ENCODE results near the gene YAP1.

DNA sequence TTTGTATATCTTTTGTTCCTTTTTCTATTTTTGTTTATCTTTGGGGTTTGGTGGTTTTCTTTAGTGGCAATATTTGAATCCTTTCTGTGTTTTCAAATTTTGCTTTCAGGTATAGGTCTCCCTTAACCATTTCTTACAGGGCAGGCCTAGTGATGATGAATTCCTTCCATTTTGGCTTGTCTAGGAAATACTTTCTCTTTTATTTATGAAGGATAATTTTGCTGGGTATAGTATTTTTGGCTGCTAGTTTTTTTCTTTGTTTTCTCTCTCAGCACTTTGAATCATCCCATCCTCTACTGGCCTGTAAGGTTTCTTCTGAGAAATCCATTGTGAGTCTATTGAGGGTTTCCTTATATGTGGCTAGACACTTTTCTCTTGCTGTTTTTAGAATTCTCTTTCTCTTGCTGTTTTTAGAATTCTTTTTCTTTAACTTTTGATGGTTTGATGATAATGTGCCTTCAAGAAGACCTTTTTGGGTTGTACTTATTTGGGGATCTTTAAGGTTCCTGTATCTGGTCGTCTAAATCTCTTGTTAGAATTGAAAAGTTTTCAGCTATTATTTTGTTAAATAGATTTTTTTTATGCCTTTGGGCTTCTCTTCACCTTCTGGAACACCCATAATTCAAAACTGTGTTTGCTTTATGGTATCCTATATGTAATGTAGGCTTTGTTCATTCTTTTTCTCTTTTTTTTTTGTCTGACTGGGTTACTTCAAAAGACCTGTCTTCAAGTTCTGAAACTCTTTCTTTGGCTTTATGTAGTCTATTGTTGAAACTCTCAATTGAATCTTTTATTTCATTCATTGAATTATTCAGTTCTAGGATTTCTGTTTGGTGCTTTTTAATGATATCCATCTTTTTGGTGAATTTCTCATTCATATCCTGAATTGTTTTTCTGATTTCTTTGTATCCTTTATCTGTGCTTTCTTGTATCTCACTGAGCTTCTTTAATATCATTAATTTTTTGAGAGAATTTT is 38.5 kb upstream of the YAP1 start:
- TF ChIP-seq POLR2A (IDR thresholded peaks at IDR 0.05), result no peak
- TF ChIP-seq, protein P1, sequence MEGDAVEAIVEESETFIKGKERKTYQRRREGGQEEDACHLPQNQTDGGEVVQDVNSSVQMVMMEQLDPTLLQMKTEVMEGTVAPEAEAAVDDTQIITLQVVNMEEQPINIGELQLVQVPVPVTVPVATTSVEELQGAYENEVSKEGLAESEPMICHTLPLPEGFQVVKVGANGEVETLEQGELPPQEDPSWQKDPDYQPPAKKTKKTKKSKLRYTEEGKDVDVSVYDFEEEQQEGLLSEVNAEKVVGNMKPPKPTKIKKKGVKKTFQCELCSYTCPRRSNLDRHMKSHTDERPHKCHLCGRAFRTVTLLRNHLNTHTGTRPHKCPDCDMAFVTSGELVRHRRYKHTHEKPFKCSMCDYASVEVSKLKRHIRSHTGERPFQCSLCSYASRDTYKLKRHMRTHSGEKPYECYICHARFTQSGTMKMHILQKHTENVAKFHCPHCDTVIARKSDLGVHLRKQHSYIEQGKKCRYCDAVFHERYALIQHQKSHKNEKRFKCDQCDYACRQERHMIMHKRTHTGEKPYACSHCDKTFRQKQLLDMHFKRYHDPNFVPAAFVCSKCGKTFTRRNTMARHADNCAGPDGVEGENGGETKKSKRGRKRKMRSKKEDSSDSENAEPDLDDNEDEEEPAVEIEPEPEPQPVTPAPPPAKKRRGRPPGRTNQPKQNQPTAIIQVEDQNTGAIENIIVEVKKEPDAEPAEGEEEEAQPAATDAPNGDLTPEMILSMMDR (IDR thresholded peaks at IDR 0.05), result no peak
